T-helper 22 cell (primary cell): ENCODE data around the gene BMS1.
"Not testable (repeated sequence)": the region's sequence is repeated elsewhere in the genome, so short reads cannot be mapped to it uniquely, and the experiment has no call there.

Experiments used
- DNase-seq: peaks from one replicate; pipeline ENCODE4 v3.0.0-alpha.2; 2020; ENCODE audit warnings: low read depth

BMS1 gene

GRCh38 chr10:42795701-42796100 is 13.1 kb downstream of the BMS1 start:
- DNase-seq = no peak

- DNase-seq = no peak
Measured at GRCh38 chr10:42801135-42801534, 18.5 kb downstream of the BMS1 start.

- DNase-seq = no peak
Measured at GRCh38 chr10:42802876-42803275, 20.3 kb downstream of the BMS1 start.

GRCh38 chr10:42809676-42810075 is 27.1 kb downstream of the BMS1 start:
- DNase-seq = no peak

- no peak for DNase-seq
Measured at GRCh38 chr10:42812028-42812427, 29.4 kb downstream of the BMS1 start.

- not testable (repeated sequence) for DNase-seq
Measured at GRCh38 chr10:42813989-42814687, 31.5 kb downstream of the BMS1 start.

- not testable (repeated sequence) for DNase-seq
Measured at GRCh38 chr10:42816334-42816733, 33.7 kb downstream of the BMS1 start.

GRCh38 chr10:42816912-42817311 is 34.3 kb downstream of the BMS1 start:
- no peak for DNase-seq

GRCh38 chr10:42817417-42817816 is 34.8 kb downstream of the BMS1 start:
- DNase-seq = not testable (repeated sequence)

- not testable (repeated sequence) for DNase-seq
Measured at GRCh38 chr10:42826759-42827158, 44.2 kb downstream of the BMS1 start.

GRCh38 chr10:42827201-42827600 is 44.6 kb downstream of the BMS1 start:
- no peak for DNase-seq

- DNase-seq = not testable (repeated sequence)
Measured at GRCh38 chr10:42828391-42828790, 45.8 kb downstream of the BMS1 start.

GRCh38 chr10:42830237-42830636 is 47.6 kb downstream of the BMS1 start:
- no peak for DNase-seq

GRCh38 chr10:42836096-42836495 is 53.5 kb downstream of the BMS1 start:
- no peak for DNase-seq

GRCh38 chr10:42836771-42837468 is 54.3 kb downstream of the BMS1 start:
- DNase-seq = no peak

GRCh38 chr10:42844810-42845209 is 62.2 kb downstream of the BMS1 start:
- not testable (repeated sequence) for DNase-seq

- DNase-seq = not testable (repeated sequence)
Measured at GRCh38 chr10:42847261-42847660, 64.7 kb downstream of the BMS1 start.

GRCh38 chr10:42850931-42851330 is 68.3 kb downstream of the BMS1 start:
- DNase-seq = no peak

GRCh38 chr10:42859256-42859655 is 76.7 kb downstream of the BMS1 start:
- DNase-seq = no peak

GRCh38 chr10:42860016-42860415 is 77.4 kb downstream of the BMS1 start:
- DNase-seq = not testable (repeated sequence)

GRCh38 chr10:42862801-42863200 is 80.2 kb downstream of the BMS1 start:
- DNase-seq = not testable (repeated sequence)

- no peak for DNase-seq
Measured at GRCh38 chr10:42864575-42864974, 82.0 kb downstream of the BMS1 start.

- DNase-seq = no peak
Measured at GRCh38 chr10:42865716-42866114, 83.1 kb downstream of the BMS1 start.
